AG10803 (cell line): ENCODE data around the gene KRT23.

Experiments
- DNase-seq: peaks from one replicate; pipeline ENCODE4 v3.0.0; 2010; ENCODE audit warnings: low read depth
- H3K4me3 ChIP-seq: 2 replicates; pipeline ENCODE4 v1.5.1; 2011; ENCODE audit warnings: mild to moderate bottlenecking, low read length, control low read depth
- CTCF ChIP-seq: conservative IDR thresholded peaks from 2 replicates; pipeline ENCODE4 v1.5.1; 2011; ENCODE audit warnings: mild to moderate bottlenecking, low read length, control low read depth, inconsistent platforms

Gene KRT23

GRCh38 chr17:40878044-40878443 lies 59.4 kb downstream of the KRT23 start:
- TF ChIP-seq CTCF: no peak
- DNase-seq: no peak
- H3K4me3 ChIP-seq: no peak overlapping the region

- no peak overlapping the region for H3K4me3 ChIP-seq
- no peak for TF ChIP-seq CTCF
- peak; percentile 28 for DNase-seq
Observed at GRCh38 chr17:40873801-40874200, 63.6 kb downstream of the KRT23 start.

- no peak overlapping the region for H3K4me3 ChIP-seq
- TF ChIP-seq CTCF: no peak; the same call in 1 of the 2 replicates
- no peak for DNase-seq
Observed at GRCh38 chr17:40873255-40873654, 64.2 kb downstream of the KRT23 start.
